H1 (cell line): Measurements from ENCODE around the gene NTN5. TPM values are rescaled to one million over a fixed set of nuclear protein-coding genes. Genes with fewer than 3 reads are reported as not detected.

Experiments
- CTCF ChIA-PET: fragments of 300-600 bp; sonication (Branson Sonifier 250); formaldehyde crosslinking; loops from one replicate; lab custom pipeline; 2021; ENCODE audit not compliant: partially characterized antibody; lab: Charles Lee
- POLR2A ChIA-PET: fragments of 300-600 bp; sonication (Branson Sonifier 250); formaldehyde crosslinking; loops from one replicate; lab custom pipeline; 2021; ENCODE audit warnings: inconsistent platforms; ENCODE audit not compliant: partially characterized antibody; lab: Charles Lee
- DNase-seq, 2 experiments: peaks; one replicate each; pipeline versions ENCODE4 v3.0.0 to v3.0.0-alpha.2; 2010 to 2022; ENCODE audit warnings: low spot score in 2 of 2, low read depth in 1 of 2, mixed read lengths in 1 of 2
- FAIRE-seq: peaks from 2 replicates; lab custom pipeline; 2011; peaks lifted over from hg19 to GRCh38; lab: Jason Lieb, UNC
- H2AFZ ChIP-seq: 2 replicates; pipeline ENCODE4 v1.8.1; 2012; ENCODE audit warnings: low read length, inconsistent platforms
- H2AK5ac ChIP-seq: 2 replicates; pipeline ENCODE4 v1.6.1; 2013; ENCODE audit warnings: low read depth, low read length
- H2BK120ac ChIP-seq: replicated peaks from 2 replicates; pipeline ENCODE3; 2013; ENCODE audit warnings: low read depth, low read length, inconsistent platforms
- H2BK12ac ChIP-seq: 2 replicates; pipeline ENCODE4 v1.6.1; 2013; ENCODE audit warnings: low read depth, low read length
- H2BK15ac ChIP-seq: 2 replicates; pipeline ENCODE4 v1.6.1; 2013; ENCODE audit warnings: low read length
- H2BK20ac ChIP-seq: 2 replicates; pipeline ENCODE4 v1.6.1; 2013; ENCODE audit warnings: low read length
- H2BK5ac ChIP-seq: 2 replicates; pipeline ENCODE4 v1.6.1; 2013; ENCODE audit warnings: low read depth, low read length
- H3K14ac ChIP-seq: 2 replicates; pipeline ENCODE4 v1.6.1; 2013; ENCODE audit warnings: inconsistent platforms; ENCODE audit not compliant: insufficient read length
- H3K18ac ChIP-seq: 2 replicates; pipeline ENCODE4 v1.6.1; 2013; ENCODE audit warnings: low read length; ENCODE audit errors: extremely low read depth
- H3K23ac ChIP-seq: 2 replicates; pipeline ENCODE4 v1.6.1; 2013; ENCODE audit warnings: inconsistent platforms; ENCODE audit not compliant: insufficient read length
- H3K23me2 ChIP-seq: 2 replicates; pipeline ENCODE4 v1.6.1; 2013; ENCODE audit warnings: low read depth, low read length
- H3K27ac ChIP-seq: 2 replicates; pipeline ENCODE4 v1.6.1; 2011; ENCODE audit warnings: low read depth, low read length, inconsistent platforms
- H3K27me3 ChIP-seq, 4 experiments: replicated peaks in 1 of 4; 1 replicate in 1 of 4; 2 replicates in 3 of 4; pipeline versions ENCODE4 v1.6.1 to v1.8.1; 2011 to 2013; ENCODE audit warnings: low read length in 3 of 4, mild to moderate bottlenecking in 3 of 4, inconsistent platforms in 2 of 4, mixed read lengths in 2 of 4, moderate library complexity in 1 of 4; ENCODE audit not compliant: control insufficient read depth in 3 of 4, insufficient read depth in 3 of 4; ENCODE audit errors: extremely low read depth in 1 of 4
- H3K36me3 ChIP-seq, 4 experiments: 2 replicates each; pipeline versions ENCODE4 v1.6.1 to v1.8.1; 2011 to 2013; ENCODE audit warnings: mild to moderate bottlenecking in 4 of 4, low read length in 3 of 4, moderate library complexity in 2 of 4, control low read depth in 1 of 4, inconsistent platforms in 1 of 4; ENCODE audit not compliant: insufficient read depth in 4 of 4, control insufficient read depth in 2 of 4
- H3K4ac ChIP-seq: replicated peaks from 2 replicates; pipeline ENCODE3; 2013; ENCODE audit warnings: low read length, low read depth, mixed read lengths, inconsistent platforms; ENCODE audit not compliant: insufficient read length
- H3K4me1 ChIP-seq, 4 experiments: replicated peaks in 1 of 4; 1 replicate in 1 of 4; 2 replicates in 3 of 4; pipeline versions ENCODE4 v1.6.1 to v1.8.1; 2011 to 2013; ENCODE audit warnings: low read length in 3 of 4, inconsistent platforms in 2 of 4, mixed read lengths in 1 of 4; ENCODE audit not compliant: insufficient read depth in 4 of 4, control insufficient read depth in 3 of 4
- H3K4me2 ChIP-seq, 2 experiments: 2 replicates each; pipeline versions ENCODE4 v1.6.1 to v1.8.1; 2011 to 2013; ENCODE audit warnings: low read depth in 2 of 2, low read length in 2 of 2, control low read depth in 1 of 2, inconsistent platforms in 1 of 2, mild to moderate bottlenecking in 1 of 2; ENCODE audit not compliant: insufficient read depth in 1 of 2
- H3K4me3 ChIP-seq, 4 experiments: fragments of 200-600, 300-600 bp in 1 of 4; sonication (generic), shearing (Covaris generic), sonication (Bioruptor Twin) in 1 of 4; 2 replicates each; pipeline versions ENCODE4 v1.5.1 to v1.8.1; 2011 to 2016; ENCODE audit warnings: low read length in 4 of 4, low read depth in 3 of 4, control low read depth in 2 of 4, inconsistent platforms in 2 of 4, mild to moderate bottlenecking in 2 of 4, mixed read lengths in 1 of 4, moderate library complexity in 1 of 4; ENCODE audit not compliant: insufficient read depth in 2 of 4; ENCODE audit errors: extremely low read depth in 1 of 4
- H3K56ac ChIP-seq: replicated peaks from 2 replicates; pipeline ENCODE3; 2013; ENCODE audit warnings: low read depth, mild to moderate bottlenecking, mixed read lengths, low read length, inconsistent platforms; ENCODE audit not compliant: insufficient read length
- H3K79me1 ChIP-seq: 2 replicates; pipeline ENCODE4 v1.6.1; 2013; ENCODE audit warnings: low read depth, low read length, control low read depth
- H3K79me2 ChIP-seq, 2 experiments: 2 replicates each; pipeline versions ENCODE4 v1.6.1 to v1.8.1; 2012 to 2013; ENCODE audit warnings: low read length in 2 of 2, mild to moderate bottlenecking in 2 of 2, inconsistent platforms in 1 of 2; ENCODE audit not compliant: insufficient read depth in 2 of 2, control insufficient read depth in 1 of 2
- H3K9ac ChIP-seq, 4 experiments: replicated peaks in 1 of 4; 1 replicate in 1 of 4; 2 replicates in 3 of 4; pipeline versions ENCODE4 v1.6.1 to v1.8.1; 2011 to 2013; ENCODE audit warnings: low read depth in 3 of 4, low read length in 3 of 4, control low read depth in 2 of 4, mild to moderate bottlenecking in 2 of 4, moderate library complexity in 2 of 4, inconsistent platforms in 1 of 4; ENCODE audit errors: extremely low read depth in 1 of 4
- H3K9me3 ChIP-seq, 2 experiments: 2 replicates each; pipeline versions ENCODE4 v1.6.1 to v1.8.1; 2012 to 2013; ENCODE audit warnings: mild to moderate bottlenecking in 2 of 2, moderate library complexity in 2 of 2, control low read depth in 1 of 2, inconsistent platforms in 1 of 2, low read depth in 1 of 2, low read length in 1 of 2, mixed read lengths in 1 of 2; ENCODE audit not compliant: insufficient read depth in 2 of 2
- H4K20me1 ChIP-seq, 2 experiments: replicated peaks in 1 of 2; 2 replicates each; pipeline versions ENCODE3 to v1.8.1; 2011 to 2013; ENCODE audit warnings: inconsistent platforms in 2 of 2, low read length in 2 of 2, mild to moderate bottlenecking in 1 of 2; ENCODE audit not compliant: insufficient read depth in 2 of 2, control insufficient read depth in 1 of 2
- H4K5ac ChIP-seq: 2 replicates; pipeline ENCODE4 v1.6.1; 2013; ENCODE audit warnings: low read length, low read depth, mixed read lengths, inconsistent platforms; ENCODE audit not compliant: insufficient read length
- H4K8ac ChIP-seq: 2 replicates; pipeline ENCODE4 v1.8.0; 2013; ENCODE audit warnings: mild to moderate bottlenecking, moderate library complexity, low read length, inconsistent platforms; ENCODE audit not compliant: insufficient read depth; ENCODE audit errors: extremely low read depth
- H4K91ac ChIP-seq: replicated peaks from 2 replicates; pipeline ENCODE3; 2013; ENCODE audit warnings: low read length, mixed read lengths, inconsistent platforms; ENCODE audit not compliant: insufficient read length
- CEBPB ChIP-seq: IDR thresholded peaks from 2 replicates; pipeline ENCODE4 v1.6.1; 2012; ENCODE audit warnings: low read depth, low read length
- CHD2 ChIP-seq: IDR thresholded peaks from 2 replicates; pipeline ENCODE4 v1.6.1; 2012; ENCODE audit warnings: low read length, improper control_type of control experiment
- EGR1 ChIP-seq: IDR thresholded peaks from 2 replicates; pipeline ENCODE4 v1.6.1; 2011; ENCODE audit warnings: low read depth, low read length, borderline replicate concordance
- GABPA ChIP-seq: IDR thresholded peaks from 2 replicates; pipeline ENCODE4 v1.6.1; 2011; ENCODE audit warnings: mild to moderate bottlenecking, low read length, moderate library complexity, borderline replicate concordance; ENCODE audit not compliant: insufficient read depth
- GTF2F1 ChIP-seq: IDR thresholded peaks from 2 replicates; pipeline ENCODE4 v1.6.1; 2012; ENCODE audit warnings: low read depth, low read length, improper control_type of control experiment, borderline replicate concordance
- POU5F1 ChIP-seq: IDR thresholded peaks from 2 replicates; pipeline ENCODE4 v1.6.1; 2011; ENCODE audit warnings: low read depth, mild to moderate bottlenecking, low read length, moderate library complexity
- RAD21 ChIP-seq, 2 experiments: IDR thresholded peaks in 1 of 2; conservative IDR thresholded peaks in 1 of 2; 2 replicates each; pipeline ENCODE4 v1.6.1; 2011; ENCODE audit warnings: low read depth in 2 of 2, low read length in 2 of 2, improper control_type of control experiment in 1 of 2, inconsistent platforms in 1 of 2, mild to moderate bottlenecking in 1 of 2, moderate library complexity in 1 of 2
- SIN3A ChIP-seq, 2 experiments: IDR thresholded peaks in 1 of 2; conservative IDR thresholded peaks in 1 of 2; 2 replicates each; pipeline ENCODE4 v1.6.1; 2011 to 2012; ENCODE audit warnings: low read length in 2 of 2, improper control_type of control experiment in 1 of 2, low read depth in 1 of 2, mild to moderate bottlenecking in 1 of 2
- SIRT6 ChIP-seq: IDR thresholded peaks from one replicate; pipeline ENCODE4 v1.7.1; 2012; ENCODE audit warnings: low read length, inconsistent platforms
- SRF ChIP-seq: IDR thresholded peaks from 2 replicates; pipeline ENCODE4 v1.6.1; 2011; ENCODE audit warnings: mild to moderate bottlenecking, low read depth, low read length, moderate library complexity
- TAF7 ChIP-seq: optimal IDR thresholded peaks from 2 replicates; pipeline ENCODE3; 2011; ENCODE audit warnings: low read depth, mild to moderate bottlenecking, inconsistent platforms, low read length, moderate library complexity, borderline replicate concordance
- WGBS, 2 experiments: shearing (Covaris generic) in 1 of 2; methylation state at CpG; one replicate each; pipeline versions ENCODE4 v1.1.6 to v1.1.7; 2013 to 2015; ENCODE audit warnings: low lambda C conversion rate in 2 of 2, mixed read lengths in 2 of 2, inconsistent platforms in 1 of 2, low coverage in 1 of 2, missing lambda C conversion rate in 1 of 2; ENCODE audit not compliant: insufficient replicate concordance in 2 of 2, insufficient coverage in 1 of 2, insufficient read length in 1 of 2; ENCODE audit errors: extremely low coverage in 1 of 2, missing lambda C conversion rate in 1 of 2; 5-methylcytosine and 5-hydroxymethylcytosine counted together
- polyA plus RNA-seq, 7 experiments: library from polyadenylated mRNA; depleted of rRNA in 3 of 7; stranded (reverse) in 5 of 7; unstranded in 2 of 7; fragments of >200 nt in 5 of 7; fragments of 200-250 nt in 2 of 7; gene quantifications; 1 replicate in 5 of 7; 2 replicates in 1 of 7; 4 replicates in 1 of 7; pipeline versions ENCODE4 v1.2.1 to v1.2.3, GENCODE V29; 2011 to 2013; ENCODE audit warnings: missing spikeins in 2 of 7, mixed read lengths in 2 of 7
- total RNA-seq: library from RNA; stranded (reverse); fragmentation: NEBNext Ultra II Directional; extraction: Animal tissue kit (Norgen Biotek cat#: 25700); gene quantifications from 2 replicates; pipeline ENCODE4 v1.2.1, GENCODE V29; 2021
- TF ChIP-seq, protein P1 (sequence below): IDR thresholded peaks from 2 replicates; pipeline ENCODE4 v1.6.1; 2012; ENCODE audit warnings: low read length, inconsistent platforms

NTN5 gene
- total and polyA plus RNA-seq, 2 of the 8 experiments (the other 6 are each of a cell fraction or from before 2014, with no cell fraction given) = 0.47 to 0.85 TPM

DNA sequence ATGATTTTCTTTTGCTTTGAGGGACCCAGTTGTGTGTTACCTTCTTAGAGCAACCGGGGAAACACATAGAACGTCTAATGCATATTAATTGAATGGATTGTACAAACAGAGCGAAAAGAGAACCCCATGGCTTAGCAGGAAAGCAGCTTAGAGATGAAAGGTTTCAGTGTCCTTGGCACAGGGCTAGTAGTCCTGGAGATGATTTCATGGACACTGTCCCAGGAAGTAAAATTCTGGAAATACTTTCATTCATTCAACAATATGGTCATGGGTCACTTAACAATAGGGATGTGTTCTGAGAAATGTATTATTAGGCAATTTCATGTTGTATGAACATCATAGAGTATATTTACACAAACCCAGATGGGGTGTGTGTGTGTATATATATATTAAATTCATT is 13.3 kb upstream of the NTN5 start:
- H3K4ac ChIP-seq = no peak overlapping the region
- no peak overlapping the region for H3K4me3 ChIP-seq
- H2BK15ac ChIP-seq = no peak overlapping the region
- no peaks in the 10 kb centered on the region for H3K79me1 ChIP-seq
- H2BK120ac ChIP-seq = no peak overlapping the region
- ChIA-PET CTCF (interaction anchor here (0.6 to 2.3 kb wide), 2 partner anchors 10 to 102 kb away, joined by 3 to 5 read pairs; no protein-coding TSS in a partner anchor), POLR2A (interaction anchor here (0.6 to 1.9 kb wide), 2 partner anchors 9 to 10 kb away, joined by 3 to 7 read pairs; partner anchors contain the start of gene FUT2)
- no peak overlapping the region for H3K9ac ChIP-seq
- H2AK5ac ChIP-seq = no peak overlapping the region
- no peaks in the 10 kb centered on the region for H3K9me3 ChIP-seq
- H3K4me2 ChIP-seq = no peak overlapping the region
- no peak for DNase-seq
- H3K36me3 ChIP-seq = no peaks in the 10 kb centered on the region
- FAIRE-seq = no peak
- no peaks in the 10 kb centered on the region for H3K4me1 ChIP-seq
- no peak overlapping the region for H3K27ac ChIP-seq
- H4K8ac ChIP-seq = no peak overlapping the region
- H3K27me3 ChIP-seq = no peaks in the 10 kb centered on the region
- no peak overlapping the region for H2BK20ac ChIP-seq
- H2AFZ ChIP-seq = no peak overlapping the region
- H3K23ac ChIP-seq = no peak overlapping the region
- H4K91ac ChIP-seq = no peak overlapping the region
- 91% methylated on average over 3 of the region's 3 CpGs; no CpG with 5 or more reads in 1 of the 2 experiments for WGBS, 2 experiments
- no peaks in the 10 kb centered on the region for H4K20me1 ChIP-seq
- no peaks in the 10 kb centered on the region for H3K23me2 ChIP-seq
- H3K56ac ChIP-seq = no peak overlapping the region
- no peak overlapping the region for H2BK5ac ChIP-seq
- no peaks in the 10 kb centered on the region for H3K79me2 ChIP-seq
- H3K14ac ChIP-seq = no peak overlapping the region
- no peak overlapping the region for H3K18ac ChIP-seq
- no peak overlapping the region for H2BK12ac ChIP-seq
- H4K5ac ChIP-seq = no peak overlapping the region
- TF ChIP-seq TAF7 = no peak
- no peak for TF ChIP-seq RAD21 (IDR thresholded peaks at IDR 0.05 in 1 of 2, conservative IDR thresholded peaks at IDR 0.05 in 1 of 2; ENCODE audit: low read depth in 2 of 2, low read length in 2 of 2)
- TF ChIP-seq CHD2 = no peak
- TF ChIP-seq SRF = no peak
- TF ChIP-seq CEBPB = no peak
- no peak for TF ChIP-seq GTF2F1
- TF ChIP-seq SIRT6 = no peak
- TF ChIP-seq SIN3A (conservative IDR thresholded peaks at IDR 0.05 in 1 of 2, IDR thresholded peaks at IDR 0.05 in 1 of 2; ENCODE audit: low read depth in 1 of 2, low read length in 2 of 2) = no peak
- no peak for TF ChIP-seq POU5F1
- TF ChIP-seq EGR1 = no peak
- TF ChIP-seq GABPA = no peak
- TF ChIP-seq, protein P1, sequence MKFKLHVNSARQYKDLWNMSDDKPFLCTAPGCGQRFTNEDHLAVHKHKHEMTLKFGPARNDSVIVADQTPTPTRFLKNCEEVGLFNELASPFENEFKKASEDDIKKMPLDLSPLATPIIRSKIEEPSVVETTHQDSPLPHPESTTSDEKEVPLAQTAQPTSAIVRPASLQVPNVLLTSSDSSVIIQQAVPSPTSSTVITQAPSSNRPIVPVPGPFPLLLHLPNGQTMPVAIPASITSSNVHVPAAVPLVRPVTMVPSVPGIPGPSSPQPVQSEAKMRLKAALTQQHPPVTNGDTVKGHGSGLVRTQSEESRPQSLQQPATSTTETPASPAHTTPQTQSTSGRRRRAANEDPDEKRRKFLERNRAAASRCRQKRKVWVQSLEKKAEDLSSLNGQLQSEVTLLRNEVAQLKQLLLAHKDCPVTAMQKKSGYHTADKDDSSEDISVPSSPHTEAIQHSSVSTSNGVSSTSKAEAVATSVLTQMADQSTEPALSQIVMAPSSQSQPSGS = no peak
